GM18519 (cell line): ENCODE data around the gene LYPLA2.
"Not testable (repeated sequence)": the region's sequence is repeated elsewhere in the genome, so short reads cannot be mapped to it uniquely, and the experiment has no call there.

Source experiments
- ATAC-seq: cut with Tn5 transposase; IDR thresholded peaks from one replicate; pipeline ENCODE4 v1.9.1; 2021; ENCODE audit warnings: mild to moderate bottlenecking, moderate library complexity; ENCODE audit not compliant: unreplicated experiment, low FRiP score

Gene LYPLA2

GRCh38 chr1:23777979-23778814, 12.7 kb upstream of the LYPLA2 start, which contains the start of gene PITHD1:
TSS of gene PITHD1 (plus strand) at chr1:23778418. CDS start at chr1:23778516, 98 bp downstream.
- peak; percentile 58 for ATAC-seq

GRCh38 chr1:23779826-23780371, 11.0 kb upstream of the LYPLA2 start:
- no peak for ATAC-seq

- not testable (repeated sequence) for ATAC-seq
These were observed 7.8 kb upstream of the LYPLA2 start for GRCh38 chr1:23783141-23783540.

GRCh38 chr1:23784846-23785245, 6.1 kb upstream of the LYPLA2 start:
- no peak for ATAC-seq

GRCh38 chr1:23787701-23788100, 3.2 kb upstream of the LYPLA2 start:
- no peak for ATAC-seq

- no peak for ATAC-seq
These were observed 2.2 kb upstream of the LYPLA2 start for GRCh38 chr1:23788695-23789094.

GRCh38 chr1:23791516-23792047, 637 bp downstream of the LYPLA2 start:
- no peak for ATAC-seq

GRCh38 chr1:23792151-23792945, 1.4 kb downstream of the LYPLA2 start:
- no peak for ATAC-seq

GRCh38 chr1:23793018-23793781, 2.3 kb downstream of the LYPLA2 start:
- ATAC-seq, result no peak

GRCh38 chr1:23793861-23794731, 3.2 kb downstream of the LYPLA2 start:
- ATAC-seq, result no peak

- ATAC-seq, result not testable (repeated sequence)
These were observed 3.8 kb downstream of the LYPLA2 start for GRCh38 chr1:23794732-23795182.

- ATAC-seq, result no peak
These were observed 4.9 kb downstream of the LYPLA2 start for GRCh38 chr1:23795676-23796465.

- ATAC-seq, result no peak
These were observed 5.7 kb downstream of the LYPLA2 start for GRCh38 chr1:23796466-23797271.

GRCh38 chr1:23797478-23798448, 6.8 kb downstream of the LYPLA2 start:
- ATAC-seq, result no peak

- ATAC-seq, result no peak
These were observed 7.8 kb downstream of the LYPLA2 start for GRCh38 chr1:23798662-23799142.

GRCh38 chr1:23799255-23799569, 8.3 kb downstream of the LYPLA2 start:
- no peak for ATAC-seq
